Cardiac septum (tissue), 1 donor: ENCODE data around the gene FABP1. TPM values are rescaled to one million over a fixed set of nuclear protein-coding genes. Genes with fewer than 3 reads are reported as not detected.

ENCODE experiments used
- DNase-seq: peaks from one replicate; pipeline ENCODE4 v3.0.0-alpha.2; 2020; ENCODE audit warnings: low spot score
- intact Hi-C: fragments of 100-400 bp; cut with DNase I; formaldehyde crosslinking; loops from one replicate; pipeline ENCODE4 v1.14.0; 2022
- microRNA-seq: library from miRNA; unstranded; fragments of <30 nt; microRNA quantifications from one replicate; pipeline ENCODE4 v1.2.0, GENCODE V29; 2020
- total RNA-seq: library from RNA; stranded (reverse); fragmentation: NEBNext Ultra II Directional; extraction: Animal tissue kit (Norgen Biotek cat#: 25700); gene quantifications from one replicate; pipeline ENCODE4 v1.2.1, GENCODE V29; 2021
- donor health status: DM: no; HTN: no; CAD: no.

The FABP1 gene
- total RNA-seq, 1 donor from 2014 or later = not detected

DNA sequence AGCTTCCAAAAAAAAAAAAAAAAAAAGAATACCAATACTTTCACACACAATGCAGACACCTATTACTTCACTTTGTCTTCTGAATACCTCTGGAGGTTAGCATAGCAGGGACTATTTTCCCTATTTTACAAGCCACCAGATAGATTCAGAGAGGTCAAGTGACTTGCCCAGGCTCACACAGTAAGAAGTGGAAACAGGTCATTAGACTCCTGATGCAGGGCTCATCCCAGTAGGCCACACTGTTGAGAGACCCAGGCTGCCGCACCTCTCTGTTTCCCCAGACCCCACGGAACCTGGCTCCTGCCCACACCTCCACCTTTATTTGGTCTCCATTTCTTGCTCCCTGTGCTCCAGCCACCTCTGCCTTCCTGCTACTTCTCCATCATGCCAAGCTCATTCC, 40.8 kb downstream of the FABP1 start:
- intact Hi-C loops = no loop called here

GRCh38 chr2:88086401-88086800, 41.5 kb downstream of the FABP1 start:
- no peak for DNase-seq
- intact Hi-C loops = no loop called here

More for the DNA sequence above, 40.8 kb downstream of the FABP1 start:
- no peak for DNase-seq

DNA sequence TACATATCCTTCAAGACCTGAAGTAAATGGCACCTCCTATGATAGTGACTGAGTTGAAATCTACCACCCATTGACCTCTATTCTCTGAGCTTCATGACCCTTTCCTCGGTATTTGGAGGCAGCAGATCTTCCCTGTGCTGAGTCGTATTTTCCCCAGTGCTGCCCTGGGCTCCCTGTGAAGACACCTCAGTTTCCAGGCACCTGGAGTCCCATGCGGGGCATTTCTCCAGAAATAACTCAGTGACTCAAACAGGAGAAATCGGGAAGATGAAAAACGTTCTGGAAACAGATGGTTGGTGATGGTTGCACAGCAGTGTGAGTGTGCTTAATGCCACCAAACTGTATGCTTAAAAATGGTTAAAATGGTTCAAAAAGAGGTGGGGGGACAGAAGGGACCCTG, 42.3 kb downstream of the FABP1 start:
- intact Hi-C loops = no loop called here
- no peak for DNase-seq

- DNase-seq = no peak
- intact Hi-C loops = no loop called here
Observed at GRCh38 chr2:88085099-88085498, 42.8 kb downstream of the FABP1 start.

DNA sequence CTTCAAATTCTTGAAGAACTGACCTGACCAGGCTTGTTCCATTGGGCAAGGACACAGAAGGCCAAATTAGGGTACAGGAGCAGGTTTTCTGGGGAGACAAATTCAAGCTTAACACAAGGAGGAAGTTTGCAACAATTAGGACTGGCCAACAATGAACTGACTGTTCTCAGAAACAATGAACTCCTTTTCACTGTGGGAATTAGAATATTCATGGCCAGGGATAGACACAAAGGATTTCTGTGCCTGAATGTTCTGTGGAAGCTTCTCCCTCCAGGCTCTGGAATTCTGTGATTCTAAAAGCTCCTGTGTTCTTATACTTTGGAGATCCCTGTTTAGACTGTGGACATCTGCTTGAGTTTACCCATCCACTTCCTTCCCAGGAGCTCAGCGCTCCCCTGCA, 45.1 kb downstream of the FABP1 start:
- intact Hi-C loops = no loop called here
- no peak for DNase-seq

DNA sequence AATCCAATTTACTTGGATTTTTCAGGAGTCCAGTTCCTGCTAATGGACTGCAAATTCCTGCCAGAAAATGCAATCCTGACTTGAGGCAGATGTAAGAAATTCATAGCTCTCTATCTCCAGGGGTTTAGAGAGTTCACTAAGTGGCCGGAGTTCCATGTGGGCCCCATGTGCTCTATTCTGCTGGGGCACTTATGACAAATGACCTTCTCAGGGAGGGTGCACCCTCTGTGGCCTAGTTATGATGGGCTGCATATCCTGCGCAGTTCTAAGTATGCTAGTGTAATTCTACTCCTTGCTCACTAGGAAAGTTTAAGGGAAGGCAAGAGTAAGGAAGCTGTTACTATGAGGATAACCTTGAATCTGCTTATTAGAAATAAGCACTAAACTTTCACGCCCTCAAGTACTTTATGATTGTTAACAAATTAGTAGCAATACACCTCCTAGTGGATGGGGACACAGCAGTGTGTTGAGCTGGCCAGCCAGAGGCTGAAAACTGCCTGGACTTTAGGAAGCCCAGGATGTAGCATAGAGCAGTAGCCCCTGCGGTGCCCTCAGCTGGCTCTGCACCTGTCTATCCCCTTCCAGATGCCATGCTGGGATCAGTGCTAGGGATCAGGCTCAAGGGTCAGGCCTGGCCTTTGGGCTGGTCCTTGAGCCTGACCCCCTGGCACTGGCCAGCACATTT, 45.8 kb downstream of the FABP1 start:
- DNase-seq = no peak
- intact Hi-C loops = no loop called here

GRCh38 chr2:88080545-88080944, 47.3 kb downstream of the FABP1 start:
- intact Hi-C loops = no loop called here
- DNase-seq = no peak

DNA sequence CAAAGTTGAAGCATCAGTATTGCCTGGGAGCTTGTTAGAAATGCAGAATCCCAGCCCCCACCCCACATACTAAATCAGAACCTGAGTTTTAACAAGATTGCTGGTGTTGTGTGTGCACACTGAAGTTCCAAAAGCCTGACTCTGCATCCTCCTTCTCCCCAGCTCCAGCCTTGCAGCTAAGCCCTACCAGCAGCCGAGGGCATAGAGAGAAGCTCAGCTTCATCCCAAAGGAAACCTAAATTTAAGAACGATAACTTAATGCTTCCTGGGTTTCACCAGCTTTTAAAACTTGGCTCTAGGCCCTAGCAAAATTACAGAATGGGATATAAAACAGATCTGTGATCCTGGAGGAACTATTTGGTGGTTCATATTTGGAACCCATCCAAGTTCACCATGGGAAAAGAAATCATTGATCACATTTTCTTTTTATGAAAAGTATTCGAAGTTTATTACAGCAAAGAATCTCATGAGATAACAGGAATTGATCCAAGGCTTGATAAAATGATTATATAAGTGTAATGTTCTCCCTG, 49.2 kb downstream of the FABP1 start:
- intact Hi-C loops = no loop called here
- no peak for DNase-seq

DNA sequence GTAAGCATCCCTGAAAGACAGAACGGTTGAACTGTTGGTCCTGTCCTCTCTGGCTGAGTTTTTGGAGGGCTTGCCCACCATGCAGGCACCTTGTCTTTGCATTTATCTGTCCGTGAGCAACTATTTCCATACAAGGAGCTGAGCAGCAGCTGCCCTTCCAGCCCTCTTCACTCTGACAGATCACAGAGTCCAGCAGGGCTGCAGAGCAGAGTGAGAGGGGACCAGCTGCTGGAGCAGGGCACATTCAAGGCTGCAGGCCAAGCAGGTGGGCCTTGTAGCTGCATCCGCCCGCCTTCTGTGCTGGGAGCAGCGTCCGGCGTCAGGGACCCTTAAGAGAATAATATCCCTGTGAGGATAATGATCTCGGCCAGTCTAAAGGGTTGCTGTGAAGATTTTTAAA, 50.8 kb downstream of the FABP1 start:
- intact Hi-C loops = no loop called here
- peak; percentile 77 for DNase-seq

GRCh38 chr2:88074854-88075292, 53.0 kb downstream of the FABP1 start:
- DNase-seq = no peak
- intact Hi-C loops = no loop called here

- intact Hi-C loops = no loop called here
- DNase-seq = no peak
Observed at GRCh38 chr2:88074150-88074549, 53.7 kb downstream of the FABP1 start.

Small RNA genes within 50 kb of the gene (microRNA-seq; reads per million reads assigned to microRNA genes)
- not detected for gene MIR4780

Other genes starting within 250 kb of the FABP1 start
- gene RNU2-63P, start 111.5 kb downstream of the FABP1 start, total RNA-seq = not detected
- 25.2 TPM for gene KRCC1, start 72.3 kb downstream of the FABP1 start, total RNA-seq
- gene SMYD1, start 60.2 kb downstream of the FABP1 start, total RNA-seq = 295 TPM
- 25.1 TPM for gene THNSL2, start 42.3 kb upstream of the FABP1 start, total RNA-seq